Colonic mucosa (tissue), 4 donors: ENCODE results near the gene HRH4. TPM values are rescaled to one million over a fixed set of nuclear protein-coding genes. Genes with fewer than 3 reads are reported as not detected.

Source experiments
- DNase-seq: peaks from one replicate; pipeline ENCODE4 v3.0.0-alpha.2; 2020
- H3K27ac ChIP-seq: fragments of 200-600 bp; one replicate; pipeline ENCODE4 v1.8.0; 2021
- H3K27me3 ChIP-seq: fragments of 200-600 bp; one replicate; pipeline ENCODE4 v1.8.0; 2021
- H3K36me3 ChIP-seq: fragments of 200-600 bp; one replicate; pipeline ENCODE4 v1.8.0; 2021
- H3K4me1 ChIP-seq: fragments of 200-600 bp; one replicate; pipeline ENCODE4 v1.8.0; 2021; ENCODE audit warnings: mild to moderate bottlenecking
- H3K4me3 ChIP-seq: fragments of 200-600 bp; one replicate; pipeline ENCODE4 v1.8.0; 2021
- H3K9ac ChIP-seq, 2 donors: one replicate each; pipeline ENCODE4 v1.7.0; 2013; ENCODE audit warnings: control low read depth in 2 of 2, low read depth in 2 of 2, low read length in 2 of 2
- H3K9me3 ChIP-seq: fragments of 200-600 bp; one replicate; pipeline ENCODE4 v1.8.0; 2021
- CTCF ChIP-seq: fragments of 200-600 bp; IDR thresholded peaks from one replicate; pipeline ENCODE4 v1.8.0; 2022; ENCODE audit warnings: antibody characterized with exemption, mild to moderate bottlenecking
- intact Hi-C: fragments of 100-400 bp; cut with DNase I; formaldehyde crosslinking; loops from one replicate; pipeline ENCODE4 v1.14.1; 2022
- total RNA-seq, 2 donors: library from RNA; stranded (reverse); fragmentation: NEBNext Ultra II Directional in 1 of 2; extraction: Animal tissue kit (Norgen Biotek cat#: 25700) in 1 of 2; gene quantifications; one replicate each; pipeline ENCODE4 v1.2.1, GENCODE V29; 2021
- donor health status: healthy.
- donor health status: DM: no; HTN: no; CAD: no.
- donor health status: DM: no; HTN: no; CAD: no.

Gene HRH4
- total RNA-seq, 2 donors from 2014 or later, result 0.11 TPM; not detected in 1

GRCh38 chr18:24485681-24486080 is 25.2 kb downstream of the HRH4 start:
- Histone ChIP-seq H3K4me1 (no peaks in the 10 kb centered on the region), H3K4me3 (no peak overlapping the region), H3K36me3 (no peaks in the 10 kb centered on the region), H3K9me3 (no peaks in the 10 kb centered on the region), H3K27me3 (no peaks in the 10 kb centered on the region), H3K9ac (no peak overlapping the region), H3K27ac (no peak overlapping the region)
- no peak for DNase-seq
- intact Hi-C loops, result loop anchor here (5.0 kb wide), 4 partner anchors 33 to 308 kb away; no protein-coding TSS in a partner anchor
- no peak for TF ChIP-seq CTCF

- Histone ChIP-seq H3K4me1 (no peaks in the 10 kb centered on the region), H3K27ac (no peak overlapping the region), H3K4me3 (no peak overlapping the region), H3K27me3 (no peaks in the 10 kb centered on the region), H3K9ac (no peak overlapping the region), H3K9me3 (no peaks in the 10 kb centered on the region), H3K36me3 (no peaks in the 10 kb centered on the region)
- intact Hi-C loops, result loop anchor here (5.0 kb wide), 4 partner anchors 34 to 309 kb away; no protein-coding TSS in a partner anchor
- no peak for DNase-seq
- no peak for TF ChIP-seq CTCF
These were observed 26.2 kb downstream of the HRH4 start for GRCh38 chr18:24486684-24487083.

GRCh38 chr18:24488824-24489493 is 28.5 kb downstream of the HRH4 start:
- no peaks in the 10 kb centered on the region for H3K4me1 ChIP-seq
- no peak overlapping the region for H3K4me3 ChIP-seq
- TF ChIP-seq CTCF, result peak; percentile 81
- intact Hi-C loops, result loop anchor here (5.0 kb wide), 4 partner anchors 37 to 312 kb away; no protein-coding TSS in a partner anchor
- H3K27ac ChIP-seq, result no peak overlapping the region
- H3K9me3 ChIP-seq, result no peaks in the 10 kb centered on the region
- DNase-seq, result no peak
- no peak overlapping the region for H3K9ac ChIP-seq
- no peaks in the 10 kb centered on the region for H3K27me3 ChIP-seq
- H3K36me3 ChIP-seq, result no peaks in the 10 kb centered on the region

GRCh38 chr18:24490539-24490938 is 30.1 kb downstream of the HRH4 start:
- Histone ChIP-seq H3K36me3 (no peaks in the 10 kb centered on the region), H3K27me3 (no peaks in the 10 kb centered on the region), H3K4me3 (no peak overlapping the region), H3K4me1 (no peaks in the 10 kb centered on the region), H3K27ac (no peak overlapping the region), H3K9me3 (no peaks in the 10 kb centered on the region), H3K9ac (no peak overlapping the region)
- no peak for DNase-seq
- intact Hi-C loops, result no loop called here
- TF ChIP-seq CTCF, result no peak

- no peak for DNase-seq
- intact Hi-C loops, result no loop called here
- Histone ChIP-seq H3K4me1 (no peaks in the 10 kb centered on the region), H3K36me3 (no peaks in the 10 kb centered on the region), H3K9me3 (no peaks in the 10 kb centered on the region), H3K9ac (no peak overlapping the region), H3K27me3 (no peaks in the 10 kb centered on the region), H3K4me3 (no peak overlapping the region), H3K27ac (no peak overlapping the region)
- no peak for TF ChIP-seq CTCF
These were observed 31.7 kb downstream of the HRH4 start for GRCh38 chr18:24491927-24492834.
